ENCODE results near the gene RASSF5.

Gene RASSF5

DNA sequence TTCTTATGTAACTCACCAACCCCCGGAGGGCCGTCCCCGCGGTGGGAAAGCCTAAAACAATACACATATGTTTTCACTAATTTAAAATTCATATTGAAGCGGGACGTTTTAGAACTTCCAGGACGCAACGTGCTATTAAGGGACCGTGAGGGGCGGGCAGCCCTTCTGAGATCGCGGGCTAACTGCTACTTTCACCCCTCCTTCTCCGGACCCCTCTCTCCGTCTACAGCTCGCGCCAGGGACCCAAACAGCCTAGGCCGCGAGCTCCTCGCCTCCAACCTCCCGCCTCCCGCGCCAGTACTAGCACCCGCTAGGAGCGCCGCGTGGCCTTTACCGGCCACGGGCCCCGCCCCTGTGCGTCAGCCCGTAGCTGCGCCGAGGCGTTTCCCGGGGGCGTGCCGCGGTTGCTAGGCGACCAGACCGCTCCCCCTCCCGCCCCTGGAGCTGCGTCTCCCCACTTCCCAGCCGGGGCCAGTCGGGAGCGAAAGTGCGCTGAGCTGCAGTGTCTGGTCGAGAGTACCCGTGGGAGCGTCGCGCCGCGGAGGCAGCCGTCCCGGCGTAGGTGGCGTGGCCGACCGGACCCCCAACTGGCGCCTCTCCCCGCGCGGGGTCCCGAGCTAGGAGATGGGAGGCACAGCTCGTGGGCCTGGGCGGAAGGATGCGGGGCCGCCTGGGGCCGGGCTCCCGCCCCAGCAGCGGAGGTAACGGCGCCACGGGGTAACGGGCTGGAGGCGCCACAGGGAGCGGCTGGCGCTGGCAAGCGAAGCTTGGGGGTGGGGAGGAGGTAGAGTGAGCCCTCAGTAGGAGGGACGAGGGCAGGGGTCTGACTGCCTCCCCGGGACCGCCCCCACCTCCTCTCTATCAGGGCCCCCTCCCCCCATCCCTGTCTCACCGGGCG is 128.0 kb downstream of the RASSF5 start, which contains the start of gene DYRK3:
Gene DYRK3 (plus strand): TSS at position 457 of the 898 bp plus-strand sequence. CDS start 168 bp downstream, at position 625.
- peak; percentile 96 to 99 (median 98) for DNase-seq

GRCh38 chr1:206635978-206636345 is 128.6 kb downstream of the RASSF5 start:
- DNase-seq = no peak

DNA sequence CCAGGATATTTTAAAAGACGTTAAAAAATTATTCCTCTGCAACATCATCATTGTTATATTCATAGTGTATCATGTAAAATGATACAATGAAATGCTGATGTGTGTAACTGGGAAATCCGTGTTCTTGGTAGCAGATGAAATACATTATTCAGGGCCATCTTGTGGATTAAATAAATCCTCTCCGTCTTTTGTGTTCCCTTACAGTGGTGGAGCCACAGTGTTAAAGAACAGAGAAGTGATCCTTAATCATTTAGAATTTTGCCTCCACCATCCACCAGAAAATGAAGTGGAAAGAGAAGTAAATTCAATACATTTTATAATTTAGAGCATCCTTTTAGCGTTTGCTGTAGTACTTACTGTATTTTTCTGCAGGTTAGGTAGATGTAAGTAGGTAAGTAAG is 129.3 kb downstream of the RASSF5 start:
- no peak for DNase-seq

DNA sequence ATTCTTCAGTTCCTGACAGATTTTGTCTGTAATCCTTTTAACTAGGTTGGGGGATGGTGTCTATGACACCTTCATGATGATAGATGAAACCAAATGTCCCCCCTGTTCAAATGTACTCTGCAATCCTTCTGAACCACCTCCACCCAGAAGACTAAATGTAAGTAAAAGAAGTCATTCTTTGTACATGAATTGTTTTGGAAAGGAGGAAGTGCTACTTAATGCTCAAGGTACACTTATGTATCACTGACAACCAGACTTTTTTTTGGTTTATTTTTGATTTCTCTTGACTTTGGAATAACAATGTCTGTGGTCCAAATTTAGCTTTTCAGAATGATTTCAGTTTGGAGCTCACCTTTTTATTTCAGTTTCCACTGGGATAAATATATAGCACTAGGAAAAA is 130.3 kb downstream of the RASSF5 start:
- no peak for DNase-seq

Data from suppressor macrophage (primary cell).